CD14-positive monocyte (primary cell): ENCODE measurements around the gene FBP2. TPM values are rescaled to one million over a fixed set of nuclear protein-coding genes. Genes with fewer than 3 reads are reported as not detected.

Experiments
- DNase-seq, 3 donors: peaks; one replicate each; pipeline ENCODE4 v3.0.0-alpha.2; 2011 to 2022
- H2AFZ ChIP-seq: 2 replicates; pipeline ENCODE4 v1.6.0; 2012; ENCODE audit warnings: mild to moderate bottlenecking, low read depth, low read length, inconsistent platforms; ENCODE audit not compliant: insufficient read depth, poor library complexity, severe bottlenecking
- H3K27ac ChIP-seq, 2 donors: 1 replicate in 1 of 2; 2 replicates in 1 of 2; pipeline ENCODE4 v1.5.1; 2012 to 2013; ENCODE audit warnings: low read length in 2 of 2, control low read depth in 1 of 2, inconsistent platforms in 1 of 2, low read depth in 1 of 2, mild to moderate bottlenecking in 1 of 2
- H3K27me3 ChIP-seq, 2 donors: one replicate each; pipeline versions ENCODE4 v1.6.0 to v1.6.1; 2011 to 2013; ENCODE audit warnings: low read length in 2 of 2; ENCODE audit not compliant: control insufficient read depth in 2 of 2, insufficient read depth in 2 of 2
- H3K36me3 ChIP-seq, 2 donors: replicated peaks in 1 of 2; 1 replicate in 1 of 2; 2 replicates in 1 of 2; pipeline versions ENCODE4 v1.5.1 to v1.6.1; 2012 to 2013; ENCODE audit warnings: low read length in 2 of 2, control low read depth in 1 of 2, inconsistent platforms in 1 of 2, mild to moderate bottlenecking in 1 of 2; ENCODE audit not compliant: insufficient read depth in 2 of 2, control insufficient read depth in 1 of 2
- H3K4me1 ChIP-seq, 2 donors: 1 replicate in 1 of 2; 2 replicates in 1 of 2; pipeline versions ENCODE4 v1.5.1 to v1.6.1; 2012 to 2013; ENCODE audit warnings: low read length in 2 of 2, control low read depth in 1 of 2, inconsistent platforms in 1 of 2, mild to moderate bottlenecking in 1 of 2, moderate library complexity in 1 of 2; ENCODE audit not compliant: insufficient read depth in 2 of 2, control insufficient read depth in 1 of 2
- H3K4me2 ChIP-seq: replicated peaks from 2 replicates; pipeline ENCODE3; 2012; ENCODE audit warnings: low read length, moderate library complexity, mild to moderate bottlenecking; ENCODE audit not compliant: poor library complexity, severe bottlenecking; ENCODE audit errors: extremely low read depth
- H3K4me3 ChIP-seq, 3 experiments: fragments of 200-600 bp in 1 of 3; sonication (generic) in 1 of 3; replicated peaks in 1 of 3; 1 replicate in 2 of 3; 2 replicates in 1 of 3; pipeline ENCODE4 v1.5.1; 2011 to 2013; ENCODE audit warnings: low read length in 3 of 3, mild to moderate bottlenecking in 3 of 3, control low read depth in 2 of 3, low read depth in 2 of 3, inconsistent platforms in 1 of 3, moderate library complexity in 1 of 3
- H3K79me2 ChIP-seq: 2 replicates; pipeline ENCODE4 v1.6.0; 2012; ENCODE audit warnings: mild to moderate bottlenecking, control low read depth, inconsistent platforms, low read length, moderate library complexity; ENCODE audit not compliant: insufficient read depth
- H3K9ac ChIP-seq: 2 replicates; pipeline ENCODE4 v1.6.0; 2017; ENCODE audit warnings: low read length, mild to moderate bottlenecking; ENCODE audit not compliant: insufficient read depth, poor library complexity, severe bottlenecking
- H3K9me3 ChIP-seq, 2 donors: replicated peaks in 1 of 2; 1 replicate in 1 of 2; 2 replicates in 1 of 2; pipeline versions ENCODE4 v1.5.1 to v1.6.1; 2012 to 2013; ENCODE audit warnings: low read length in 2 of 2, control low read depth in 1 of 2; ENCODE audit not compliant: control insufficient read depth in 1 of 2, insufficient read depth in 1 of 2
- H4K20me1 ChIP-seq: 2 replicates; pipeline ENCODE4 v1.6.0; 2012; ENCODE audit warnings: mild to moderate bottlenecking, low read length, control low read depth, moderate library complexity; ENCODE audit not compliant: insufficient read depth
- H3K27ac Mint-ChIP-seq, 7 donors: one replicate each; pipeline ENCODE4 v1.8.0; 2020; ENCODE audit warnings: mild to moderate bottlenecking in 7 of 7, mixed read lengths in 7 of 7, moderate library complexity in 6 of 7, inconsistent platforms in 2 of 7
- H3K27me3 Mint-ChIP-seq, 3 donors: one replicate each; pipeline ENCODE4 v1.8.0; 2021 to 2022; ENCODE audit warnings: low read depth in 3 of 3, mild to moderate bottlenecking in 3 of 3, mixed read lengths in 3 of 3, moderate library complexity in 3 of 3, inconsistent platforms in 1 of 3
- H3K36me3 Mint-ChIP-seq, 2 donors: one replicate each; pipeline ENCODE4 v1.8.0; 2020; ENCODE audit warnings: mixed read lengths in 2 of 2, inconsistent platforms in 1 of 2, mild to moderate bottlenecking in 1 of 2
- H3K4me1 Mint-ChIP-seq: one replicate; pipeline ENCODE4 v1.8.0; 2020; ENCODE audit warnings: mild to moderate bottlenecking, mixed read lengths
- H3K4me3 Mint-ChIP-seq, 2 donors: one replicate each; pipeline ENCODE4 v1.8.0; 2020; ENCODE audit warnings: mild to moderate bottlenecking in 2 of 2, mixed read lengths in 2 of 2, moderate library complexity in 1 of 2
- H3K9me3 Mint-ChIP-seq, 7 donors: one replicate each; pipeline ENCODE4 v1.8.0; 2020 to 2022; ENCODE audit warnings: mixed read lengths in 7 of 7, mild to moderate bottlenecking in 6 of 7, moderate library complexity in 6 of 7, inconsistent platforms in 2 of 7
- WGBS: methylation state at CpG from one replicate; pipeline ENCODE4 v1.1.5; 2013; ENCODE audit warnings: missing lambda C conversion rate; ENCODE audit not compliant: insufficient coverage; 5-methylcytosine and 5-hydroxymethylcytosine counted together
- intact Hi-C, 2 donors: fragments of 100-400 bp; cut with micrococcal nuclease; formaldehyde crosslinking; loops; one replicate each; pipeline versions ENCODE4 v1.15.0 to v1.15.1; 2023
- polyA plus RNA-seq, 3 donors: library from polyadenylated mRNA; depleted of rRNA in 1 of 3; unstranded in 2 of 3; stranded (reverse) in 1 of 3; fragments of 300-500 nt in 2 of 3; fragments of >200 nt in 1 of 3; fragmentation: Illumina TruSeq in 2 of 3; gene quantifications; 1 replicate in 2 of 3; 2 replicates in 1 of 3; pipeline ENCODE4 v1.2.3, GENCODE V29; 2012 to 2021
- TF ChIP-seq, protein P1 (sequence below): fragments of 200-600 bp; IDR thresholded peaks from one replicate; pipeline ENCODE4 v1.8.0; 2022; ENCODE audit warnings: antibody characterized with exemption, mild to moderate bottlenecking

The FBP2 gene
- polyA plus RNA-seq, 3 donors: not detected

DNA sequence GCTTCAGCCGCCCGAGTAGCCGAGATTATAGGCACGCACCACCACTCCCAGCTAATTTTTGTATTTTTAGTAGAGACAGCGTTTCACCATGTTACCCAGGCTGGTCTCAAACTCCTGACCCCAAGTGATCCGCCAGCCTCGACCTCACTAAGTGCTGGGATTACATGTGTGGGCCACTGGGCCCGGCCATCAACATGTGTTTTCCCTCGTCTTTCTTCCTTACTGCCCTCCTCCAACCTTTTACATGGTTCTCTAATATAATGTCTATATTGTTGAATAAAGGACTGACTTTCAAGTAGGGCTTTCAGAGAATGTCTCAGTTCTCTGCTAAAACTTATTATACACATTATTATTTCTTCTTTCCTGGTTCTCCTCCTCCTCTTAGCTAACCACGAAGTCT, 60.0 kb downstream of the FBP2 start:
- Histone ChIP-seq H4K20me1 (no peaks in the 10 kb centered on the region), H3K4me1 (no peaks in the 10 kb centered on the region), H3K4me2 (no peak overlapping the region), H3K9ac (no peak overlapping the region), H3K79me2 (no peaks in the 10 kb centered on the region), H3K4me3 (no peak overlapping the region), H3K27ac (no peak overlapping the region), H3K36me3 (no peaks in the 10 kb centered on the region), H3K9me3 (no peaks in the 10 kb centered on the region), H3K27me3 (peaks cover 0 to 2% of the 10 kb centered on the region in 2 donors), H2AFZ (no peak overlapping the region)
- WGBS: 96% methylated on average over 4 of the region's 10 CpGs
- intact Hi-C loops: no loop called here
- TF ChIP-seq, protein P1, sequence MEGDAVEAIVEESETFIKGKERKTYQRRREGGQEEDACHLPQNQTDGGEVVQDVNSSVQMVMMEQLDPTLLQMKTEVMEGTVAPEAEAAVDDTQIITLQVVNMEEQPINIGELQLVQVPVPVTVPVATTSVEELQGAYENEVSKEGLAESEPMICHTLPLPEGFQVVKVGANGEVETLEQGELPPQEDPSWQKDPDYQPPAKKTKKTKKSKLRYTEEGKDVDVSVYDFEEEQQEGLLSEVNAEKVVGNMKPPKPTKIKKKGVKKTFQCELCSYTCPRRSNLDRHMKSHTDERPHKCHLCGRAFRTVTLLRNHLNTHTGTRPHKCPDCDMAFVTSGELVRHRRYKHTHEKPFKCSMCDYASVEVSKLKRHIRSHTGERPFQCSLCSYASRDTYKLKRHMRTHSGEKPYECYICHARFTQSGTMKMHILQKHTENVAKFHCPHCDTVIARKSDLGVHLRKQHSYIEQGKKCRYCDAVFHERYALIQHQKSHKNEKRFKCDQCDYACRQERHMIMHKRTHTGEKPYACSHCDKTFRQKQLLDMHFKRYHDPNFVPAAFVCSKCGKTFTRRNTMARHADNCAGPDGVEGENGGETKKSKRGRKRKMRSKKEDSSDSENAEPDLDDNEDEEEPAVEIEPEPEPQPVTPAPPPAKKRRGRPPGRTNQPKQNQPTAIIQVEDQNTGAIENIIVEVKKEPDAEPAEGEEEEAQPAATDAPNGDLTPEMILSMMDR: no peak
- H3K27me3 Mint-ChIP-seq: peaks cover 3 to 13% (median 6%) of the 10 kb centered on the region in 3 donors
- no peaks in the 10 kb centered on the region for H3K9me3 Mint-ChIP-seq
- H3K4me3 Mint-ChIP-seq: no peak overlapping the region
- H3K4me1 Mint-ChIP-seq: no peaks in the 10 kb centered on the region
- H3K36me3 Mint-ChIP-seq: no peaks in the 10 kb centered on the region
- no peak for DNase-seq
- no peak overlapping the region for H3K27ac Mint-ChIP-seq

DNA sequence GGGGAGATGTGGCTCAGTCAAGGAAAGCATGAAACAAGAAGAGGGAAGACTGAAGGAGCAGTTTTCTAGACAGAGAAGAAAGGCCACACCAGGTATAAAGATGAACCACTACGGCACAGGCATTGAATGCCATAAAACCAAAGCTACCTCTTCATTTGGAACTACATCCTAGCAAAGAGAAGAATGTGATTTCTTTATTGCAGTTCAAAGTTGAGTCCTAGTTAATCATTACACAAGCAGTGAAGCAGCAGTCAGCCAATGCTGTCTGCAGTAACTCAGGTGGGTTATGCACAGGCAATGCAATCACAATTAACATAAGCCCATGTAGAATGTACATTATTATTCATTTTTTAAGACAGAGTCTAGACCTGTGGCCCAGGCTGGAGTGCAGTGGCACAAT, 60.5 kb downstream of the FBP2 start:
- intact Hi-C loops: no loop called here
- Histone ChIP-seq H3K27ac (no peak overlapping the region), H2AFZ (no peak overlapping the region), H3K4me3 (no peak overlapping the region), H3K79me2 (no peaks in the 10 kb centered on the region), H3K9me3 (no peaks in the 10 kb centered on the region), H3K36me3 (no peaks in the 10 kb centered on the region), H3K4me1 (no peaks in the 10 kb centered on the region), H3K27me3 (peaks cover 0 to 2% of the 10 kb centered on the region in 2 donors), H3K4me2 (no peak overlapping the region), H4K20me1 (no peaks in the 10 kb centered on the region), H3K9ac (no peak overlapping the region)
- TF ChIP-seq, protein P1: no peak
- WGBS: no CpG with 5 or more reads among the region's 1 CpG
- Mint-ChIP-seq H3K4me3 (no peak overlapping the region), H3K4me1 (no peaks in the 10 kb centered on the region), H3K36me3 (no peaks in the 10 kb centered on the region), H3K27me3 (peaks cover 3 to 12% (median 6%) of the 10 kb centered on the region in 3 donors), H3K27ac (no peak overlapping the region), H3K9me3 (no peaks in the 10 kb centered on the region)
- no peak for DNase-seq
